Neutrophil (primary cell): Measurements from ENCODE around the gene KRTAP22-1.

Source experiments
- H3K27ac ChIP-seq: fragments of 200-600 bp; sonication (generic); 2 replicates; pipeline ENCODE4 v1.5.1; 2016; ENCODE audit warnings: mild to moderate bottlenecking, moderate library complexity
- H3K27me3 ChIP-seq: fragments of 200-600 bp; sonication (generic); 2 replicates; pipeline ENCODE4 v1.6.0; 2016; ENCODE audit warnings: mild to moderate bottlenecking
- H3K36me3 ChIP-seq: fragments of 200-600 bp; sonication (generic); 2 replicates; pipeline ENCODE4 v1.5.1; 2017
- H3K4me1 ChIP-seq, 2 experiments: fragments of 200-600 bp in 1 of 2; sonication (generic) in 1 of 2; 1 replicate in 1 of 2; 2 replicates in 1 of 2; pipeline versions ENCODE4 v1.5.1 to v1.6.1; 2013 to 2016; ENCODE audit warnings: low read depth in 1 of 2, low read length in 1 of 2, mild to moderate bottlenecking in 1 of 2, moderate library complexity in 1 of 2; ENCODE audit not compliant: control insufficient read depth in 1 of 2, insufficient read depth in 1 of 2
- H3K4me3 ChIP-seq, 2 experiments: fragments of 200-600 bp in 1 of 2; sonication (generic) in 1 of 2; 1 replicate in 1 of 2; 2 replicates in 1 of 2; pipeline ENCODE4 v1.5.1; 2013 to 2016; ENCODE audit warnings: low read depth in 1 of 2, low read length in 1 of 2, mild to moderate bottlenecking in 1 of 2, moderate library complexity in 1 of 2
- H3K9me3 ChIP-seq: fragments of 200-600 bp; sonication (generic); 2 replicates; pipeline ENCODE4 v1.5.1; 2016
- CTCF ChIP-seq: fragments of 200-600 bp; sonication (generic); IDR thresholded peaks from 2 replicates; pipeline ENCODE4 v1.5.1; 2016; ENCODE audit warnings: antibody characterized with exemption

Gene KRTAP22-1

DNA sequence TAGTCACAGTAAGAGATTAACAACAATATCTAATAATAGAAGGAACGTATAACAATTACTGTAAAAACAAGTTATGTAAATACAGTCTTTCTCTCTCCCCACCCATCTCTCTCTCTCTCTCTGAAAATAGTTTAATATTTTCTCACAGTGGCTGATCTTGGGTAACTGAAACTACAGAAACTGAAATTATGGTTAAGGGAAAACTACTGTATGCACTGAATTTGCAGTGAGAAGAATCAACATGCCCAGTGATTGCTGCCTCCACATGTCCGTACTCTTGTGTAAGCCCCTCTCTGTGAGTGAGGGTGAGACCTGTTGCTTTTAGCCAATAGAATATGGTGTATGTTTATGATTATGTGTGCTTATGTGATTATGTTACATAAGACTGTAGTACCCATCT lies 11.2 kb downstream of the KRTAP22-1 start:
- Histone ChIP-seq H3K4me3 (no peak overlapping the region), H3K9me3 (no peaks in the 10 kb centered on the region), H3K4me1 (no peaks in the 10 kb centered on the region), H3K36me3 (no peaks in the 10 kb centered on the region), H3K27me3 (no peaks in the 10 kb centered on the region), H3K27ac (no peak overlapping the region)
- no peak for TF ChIP-seq CTCF

DNA sequence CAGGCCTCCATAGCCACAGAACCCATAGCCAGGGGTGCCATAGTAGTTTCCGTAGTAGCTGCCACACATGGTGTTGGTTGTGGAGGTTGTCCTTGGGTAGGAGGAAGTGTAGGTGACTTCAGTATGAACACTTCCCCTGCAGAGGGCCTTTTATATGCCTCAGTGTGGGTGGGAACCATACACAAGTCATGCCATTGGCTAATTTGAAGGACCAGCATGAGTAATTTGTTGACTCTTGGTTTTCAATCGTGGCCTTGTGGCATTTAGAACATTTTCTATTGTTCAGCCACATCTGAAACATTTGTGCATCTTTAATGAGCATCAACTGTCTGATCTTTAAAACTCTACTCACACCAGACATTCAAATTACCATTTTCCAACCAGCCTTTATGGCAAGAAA lies 12.9 kb downstream of the KRTAP22-1 start, which contains the start of gene KRTAP6-1:
Gene KRTAP6-1 (minus strand): TSS at position 95 of the 400 bp plus-strand sequence. CDS start 26 bp downstream, at position 69.
- no peaks in the 10 kb centered on the region for H3K36me3 ChIP-seq
- H3K4me3 ChIP-seq, result no peak within 1 kb of the TSS
- no peaks in the 10 kb centered on the region for H3K9me3 ChIP-seq
- TF ChIP-seq CTCF, result no peak
- H3K27ac ChIP-seq, result no peak within 1 kb of the TSS
- no peaks in the 10 kb centered on the region for H3K4me1 ChIP-seq
- no peaks in the 10 kb centered on the region for H3K27me3 ChIP-seq

GRCh38 chr21:30615199-30615598 lies 14.3 kb downstream of the KRTAP22-1 start:
- Histone ChIP-seq H3K4me3 (no peak overlapping the region), H3K4me1 (no peaks in the 10 kb centered on the region), H3K27me3 (no peaks in the 10 kb centered on the region), H3K27ac (no peak overlapping the region), H3K36me3 (no peaks in the 10 kb centered on the region), H3K9me3 (no peaks in the 10 kb centered on the region)
- TF ChIP-seq CTCF, result no peak

DNA sequence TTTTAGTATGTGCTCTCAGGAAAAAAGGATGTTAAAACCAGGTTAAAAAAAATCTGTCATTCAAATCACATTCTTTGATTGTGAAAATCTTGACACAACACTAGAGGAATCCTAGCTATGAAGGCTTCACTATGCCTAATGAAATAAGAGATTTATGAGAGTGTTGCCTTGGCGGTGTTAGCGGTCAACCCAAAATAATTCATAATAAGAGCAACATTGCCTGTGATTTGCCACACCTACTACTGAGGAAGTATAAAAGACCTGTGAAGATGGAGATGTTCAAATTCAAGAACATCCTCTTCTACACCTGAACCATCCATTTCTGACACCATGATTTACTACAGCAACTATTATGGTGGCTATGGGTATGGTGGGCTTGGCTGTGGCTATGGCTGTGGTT lies 15.2 kb downstream of the KRTAP22-1 start, which contains the start of gene KRTAP20-1:
Gene KRTAP20-1 (plus strand): TSS at position 301 of the 400 bp plus-strand sequence. CDS start 30 bp downstream, at position 331.
- no peak within 1 kb of the TSS for H3K27ac ChIP-seq
- H3K4me1 ChIP-seq, result no peaks in the 10 kb centered on the region
- no peaks in the 10 kb centered on the region for H3K27me3 ChIP-seq
- H3K9me3 ChIP-seq, result no peaks in the 10 kb centered on the region
- no peak within 1 kb of the TSS for H3K4me3 ChIP-seq
- no peaks in the 10 kb centered on the region for H3K36me3 ChIP-seq
- no peak for TF ChIP-seq CTCF

- Histone ChIP-seq H3K36me3 (no peaks in the 10 kb centered on the region), H3K4me1 (no peaks in the 10 kb centered on the region), H3K27me3 (no peaks in the 10 kb centered on the region), H3K4me3 (no peak overlapping the region), H3K9me3 (no peaks in the 10 kb centered on the region), H3K27ac (no peak overlapping the region)
- TF ChIP-seq CTCF, result no peak
These were observed 19.2 kb downstream of the KRTAP22-1 start for GRCh38 chr21:30620080-30620479.

DNA sequence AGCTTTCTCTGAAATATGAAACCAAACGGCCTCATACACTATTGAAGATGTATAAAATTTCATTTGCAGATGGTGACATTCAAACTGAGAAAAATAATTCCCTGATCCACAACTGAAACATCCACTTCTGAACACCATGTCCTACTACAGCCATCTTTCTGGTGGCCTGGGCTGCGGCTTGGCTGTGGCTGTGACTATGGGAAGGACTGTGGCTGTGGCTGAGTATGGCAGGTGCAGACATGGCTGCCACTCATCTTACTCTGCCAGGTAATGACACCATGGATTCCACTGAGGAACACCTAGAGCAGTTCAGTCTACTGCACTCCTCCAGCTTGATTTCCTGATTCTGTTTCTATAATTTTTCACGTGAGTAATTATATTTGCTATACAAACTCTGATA lies 19.6 kb downstream of the KRTAP22-1 start, which contains the start of gene KRTAP20-4:
Gene KRTAP20-4 (plus strand): TSS at position 106 of the 400 bp plus-strand sequence.
- Histone ChIP-seq H3K4me3 (no peak within 1 kb of the TSS), H3K27me3 (no peaks in the 10 kb centered on the region), H3K4me1 (no peaks in the 10 kb centered on the region), H3K27ac (no peak within 1 kb of the TSS), H3K9me3 (no peaks in the 10 kb centered on the region), H3K36me3 (no peaks in the 10 kb centered on the region)
- no peak for TF ChIP-seq CTCF
